Kidney tubule cell (primary cell): ENCODE results near the gene PRDM8.

Experiments
- DNase-seq: peaks from one replicate; pipeline ENCODE4 v3.0.0-alpha.2; 2018; ENCODE audit warnings: low spot score

PRDM8 gene

DNA sequence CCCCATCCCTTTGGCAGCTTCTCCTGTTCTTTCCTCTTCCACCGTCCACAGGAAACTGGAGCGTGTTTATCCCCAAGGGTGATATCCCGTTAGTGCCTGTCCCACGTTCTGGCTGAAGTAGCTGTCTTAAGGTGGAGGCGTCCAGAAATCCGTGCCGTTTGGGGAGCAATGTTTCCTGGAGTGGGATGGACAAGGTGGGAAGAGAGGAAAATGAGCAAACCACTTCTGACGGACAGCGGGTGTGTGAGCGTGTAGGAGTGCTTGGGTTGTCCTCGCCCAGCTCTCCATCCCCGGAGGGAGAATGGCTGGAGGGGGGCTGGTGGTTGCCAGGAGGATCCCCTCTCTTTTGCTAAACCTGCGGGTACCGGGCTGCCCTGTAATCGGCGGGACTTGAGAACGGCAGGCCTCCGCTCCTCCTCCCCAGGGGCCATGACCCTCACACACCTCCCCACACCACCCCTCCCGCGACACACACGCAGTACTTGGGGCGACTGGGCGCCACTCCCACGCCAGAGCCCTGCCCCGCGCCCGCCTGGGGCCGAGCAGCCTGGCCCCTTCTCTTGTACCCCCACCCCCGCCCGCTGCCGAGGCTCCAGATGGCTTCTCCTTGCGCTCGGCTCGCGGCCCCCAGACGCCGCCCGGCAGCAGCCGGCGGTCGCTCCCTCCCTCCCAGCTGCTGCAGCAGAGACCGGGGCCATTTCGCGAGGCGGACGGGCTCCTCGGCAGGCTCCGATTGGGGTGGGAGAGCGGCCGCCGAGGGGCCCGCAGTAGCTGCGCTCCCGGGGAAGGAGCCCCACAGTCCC is 13.9 kb upstream of the PRDM8 start:
- DNase-seq, result no peak

DNA sequence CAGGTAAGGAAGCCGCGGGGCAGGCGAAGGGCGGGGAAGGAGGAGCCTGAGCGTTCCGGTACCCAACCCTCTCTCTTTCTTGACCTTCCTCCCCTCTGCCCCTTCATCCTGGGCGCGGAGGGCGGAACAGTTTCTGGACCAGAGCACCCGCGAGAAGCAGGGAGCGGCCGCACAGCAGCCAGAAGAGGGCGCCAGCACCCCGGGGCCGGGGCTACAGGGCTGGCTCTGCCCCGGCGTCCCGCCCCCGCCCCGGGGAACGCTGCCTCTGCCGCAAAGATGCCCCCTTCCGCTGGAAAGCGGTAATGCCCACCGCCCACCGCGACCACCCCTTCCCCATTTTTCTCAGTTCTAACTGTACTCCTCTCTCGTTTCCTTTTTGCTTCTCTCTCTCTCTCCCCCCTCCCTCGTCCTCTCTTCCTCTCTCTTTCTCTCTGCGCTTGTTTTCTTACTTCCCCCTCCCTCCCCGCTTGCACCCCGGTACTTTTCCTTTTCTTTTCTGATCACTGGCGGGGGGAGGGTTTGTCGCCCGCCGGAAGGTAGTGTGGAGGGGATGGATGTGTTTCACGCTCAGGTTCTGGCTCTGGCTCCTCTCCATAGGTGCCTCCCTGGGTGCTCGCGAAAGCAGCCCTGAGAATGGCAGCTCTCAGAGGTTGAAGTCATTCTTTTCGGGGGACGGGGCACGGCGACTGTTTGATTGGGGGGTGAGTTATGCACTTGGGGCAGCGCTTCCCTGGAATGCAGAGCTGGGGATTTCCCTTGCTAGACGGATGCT is 13.1 kb upstream of the PRDM8 start:
- DNase-seq, result peak; percentile 80

DNA sequence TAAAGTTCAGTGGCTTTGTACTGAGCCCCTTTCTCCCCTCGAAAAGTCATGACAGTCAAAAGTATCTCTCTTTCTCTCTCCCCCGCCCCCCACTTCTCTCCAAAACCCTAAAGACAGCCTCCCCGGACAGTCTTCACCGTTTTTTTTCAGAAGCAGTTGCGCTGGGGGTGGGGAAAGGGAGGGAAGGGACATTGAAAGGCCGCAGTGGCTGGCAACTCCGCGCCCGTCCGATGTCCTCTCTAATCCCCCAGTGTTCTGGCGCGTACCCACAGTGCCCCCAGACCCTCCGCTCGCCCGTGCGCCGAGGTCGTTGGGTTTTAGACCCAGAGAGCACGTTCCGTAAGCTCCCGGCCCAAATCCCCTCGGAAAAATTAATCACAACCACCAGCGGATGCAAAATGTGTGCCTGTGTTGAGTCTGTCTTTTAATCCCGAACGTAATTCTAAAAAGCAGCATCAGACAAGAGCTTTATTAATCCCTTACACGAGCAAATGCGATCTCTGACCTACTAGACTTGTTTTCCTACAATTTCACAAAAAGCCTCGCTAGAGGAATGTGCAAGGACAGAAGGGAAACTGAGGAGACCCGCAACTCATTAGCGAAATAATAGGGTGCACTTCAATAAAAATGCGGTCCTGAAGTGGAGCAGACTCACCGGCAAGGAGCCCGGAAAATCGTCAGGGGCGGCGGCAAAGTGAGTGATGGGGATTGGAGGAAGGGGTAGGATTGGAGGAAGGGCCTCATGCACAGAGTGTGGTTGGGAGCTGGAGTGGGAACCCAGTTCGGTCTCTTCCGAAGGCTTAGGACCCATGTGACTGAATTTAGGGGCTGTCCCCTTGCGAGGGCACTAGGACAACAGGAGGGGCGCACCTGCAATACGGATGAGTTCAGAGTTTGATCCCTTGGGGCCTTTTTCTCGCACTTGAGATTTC is 12.2 kb upstream of the PRDM8 start:
- DNase-seq, result no peak

DNA sequence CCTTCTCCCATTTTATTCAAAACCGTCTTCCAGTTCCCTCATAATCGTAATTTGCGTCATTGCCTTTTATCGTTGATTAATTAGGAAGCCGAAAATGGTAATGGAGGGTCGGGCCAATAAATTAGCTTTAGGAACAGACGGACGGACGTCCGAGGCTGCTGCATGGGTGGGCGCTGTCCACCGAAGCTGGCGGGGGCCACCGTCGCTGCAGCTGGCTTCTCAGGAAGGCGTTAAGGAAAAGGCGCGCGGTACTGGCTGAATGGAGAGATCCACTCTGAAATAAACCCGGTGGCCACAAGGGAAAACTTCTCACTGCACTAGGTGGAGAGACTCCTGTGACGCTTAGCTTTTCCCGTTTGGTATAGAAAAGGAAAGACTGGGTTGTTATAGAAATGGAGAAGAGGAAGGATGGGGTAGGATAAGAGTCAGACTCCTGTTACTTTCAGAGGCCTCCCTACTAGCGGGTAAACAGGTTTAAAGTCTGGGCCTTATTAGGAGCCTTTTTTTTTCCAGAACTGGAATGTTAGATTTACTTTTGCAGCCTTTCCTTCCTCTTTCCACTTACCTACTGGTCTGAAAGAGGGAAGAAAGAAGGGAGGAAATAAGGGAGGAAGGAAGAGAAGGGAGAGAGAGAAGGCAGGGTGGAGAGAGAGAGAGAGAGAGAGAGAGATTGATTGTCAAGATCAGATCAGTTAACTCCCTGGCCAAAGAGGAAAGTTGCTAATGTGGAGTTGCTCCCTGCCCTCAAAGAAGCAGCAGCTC is 11.3 kb upstream of the PRDM8 start:
- no peak for DNase-seq

DNA sequence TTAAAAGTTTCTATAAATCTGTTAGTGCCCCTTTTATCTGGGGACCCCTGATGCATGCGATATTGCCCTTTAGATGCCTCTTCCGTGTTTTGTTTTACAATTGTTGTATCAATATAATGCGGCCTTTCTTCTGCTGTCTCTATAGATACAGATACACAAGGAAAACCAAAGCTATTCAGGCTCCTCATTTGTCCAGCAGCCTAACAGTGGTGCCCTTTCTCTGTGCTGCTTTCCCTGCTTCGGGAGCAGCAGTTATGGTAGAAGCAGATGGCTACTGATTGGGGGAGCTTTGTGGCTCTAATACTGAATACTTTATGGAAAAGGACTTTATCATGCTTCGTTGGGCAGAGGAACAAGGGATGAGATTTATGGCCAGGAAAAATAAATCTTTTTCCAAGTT is 10.6 kb upstream of the PRDM8 start:
- DNase-seq, result no peak

DNA sequence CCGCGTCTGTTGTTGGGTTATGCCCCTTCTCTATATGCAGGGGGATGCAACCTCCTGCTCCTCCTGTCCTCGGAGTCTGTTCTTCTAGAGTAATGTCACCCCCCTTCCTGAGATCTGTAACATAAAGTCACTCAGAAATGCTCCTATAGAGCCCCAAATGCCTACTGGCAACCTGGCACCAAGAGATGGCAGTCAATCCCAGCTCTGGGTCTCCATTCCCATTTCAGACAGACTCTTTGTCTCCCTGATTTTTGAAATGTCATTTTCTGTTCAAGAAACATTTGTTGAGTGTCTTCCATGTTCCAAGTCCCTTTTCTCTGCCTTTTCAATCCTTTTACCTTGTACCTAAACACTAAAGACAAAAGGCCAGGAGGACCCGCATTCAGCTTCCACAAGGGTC is 9.6 kb upstream of the PRDM8 start:
- no peak for DNase-seq

DNA sequence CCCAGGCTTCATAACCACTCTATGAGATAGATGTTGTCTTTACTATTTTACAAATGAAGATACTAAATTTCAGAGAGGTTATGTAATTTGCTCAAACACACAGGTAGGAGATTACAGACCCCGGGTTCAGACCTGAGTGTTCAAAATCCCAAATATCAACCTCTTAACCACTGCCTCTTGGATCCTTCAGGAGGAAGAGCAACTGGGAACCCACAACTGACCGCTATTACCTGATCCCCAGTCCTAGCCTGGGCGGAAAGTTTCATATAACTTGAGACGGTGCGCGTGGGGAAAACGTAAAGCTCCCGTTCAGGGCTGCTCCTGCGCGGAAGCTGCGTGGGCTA is 8.9 kb upstream of the PRDM8 start:
- DNase-seq, result no peak

DNA sequence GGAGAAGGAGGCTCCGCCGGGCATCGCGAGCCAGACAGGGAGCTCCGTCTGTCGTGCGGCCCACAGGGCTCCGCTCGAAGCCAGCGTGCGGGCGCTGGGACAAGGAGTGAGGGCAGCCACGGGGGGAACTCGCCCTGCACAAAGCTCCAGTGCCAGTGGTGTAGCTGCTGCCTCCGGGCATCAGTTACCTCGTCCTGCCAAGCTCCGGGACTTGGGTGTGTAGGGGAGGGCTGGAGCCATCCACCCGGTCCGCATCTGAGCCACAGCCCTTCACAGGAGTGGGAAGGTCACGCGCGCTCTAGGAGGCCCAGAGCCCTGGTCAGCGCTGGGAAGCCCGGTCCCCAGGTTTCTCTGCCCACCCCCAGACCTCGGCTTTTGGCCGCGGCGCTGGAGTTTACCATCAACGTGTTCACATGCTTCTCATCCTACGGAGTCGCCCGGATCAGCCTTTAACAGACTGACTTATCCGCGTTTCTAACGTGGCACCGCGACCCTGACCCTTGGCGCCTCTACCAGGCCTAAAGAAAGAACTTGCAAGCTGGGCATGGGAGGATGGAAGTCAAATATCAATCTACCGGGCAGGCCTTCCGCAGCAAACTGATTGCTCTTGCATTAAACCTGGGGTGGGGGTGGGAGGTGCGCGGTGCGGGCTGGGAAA is 8.4 kb upstream of the PRDM8 start:
- DNase-seq, result no peak

DNA sequence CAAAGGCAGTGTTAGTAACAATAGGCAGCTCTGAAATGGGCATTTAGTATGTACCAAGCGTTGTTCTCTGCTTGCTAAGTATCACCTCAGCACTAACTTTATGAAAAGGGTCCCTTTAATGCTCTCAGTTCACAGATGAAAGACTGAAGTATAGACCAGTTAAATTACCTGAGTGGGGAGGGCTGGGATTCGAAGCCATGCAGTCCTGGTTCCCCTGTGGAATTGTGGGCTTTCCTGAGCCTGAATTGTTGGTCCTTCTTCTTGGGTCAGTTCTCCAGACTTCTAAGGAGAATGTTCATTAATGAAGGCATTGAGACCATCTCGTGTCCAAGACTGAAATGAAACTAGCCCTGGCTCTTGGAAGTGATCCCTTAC is 7.7 kb upstream of the PRDM8 start:
- DNase-seq, result no peak

DNA sequence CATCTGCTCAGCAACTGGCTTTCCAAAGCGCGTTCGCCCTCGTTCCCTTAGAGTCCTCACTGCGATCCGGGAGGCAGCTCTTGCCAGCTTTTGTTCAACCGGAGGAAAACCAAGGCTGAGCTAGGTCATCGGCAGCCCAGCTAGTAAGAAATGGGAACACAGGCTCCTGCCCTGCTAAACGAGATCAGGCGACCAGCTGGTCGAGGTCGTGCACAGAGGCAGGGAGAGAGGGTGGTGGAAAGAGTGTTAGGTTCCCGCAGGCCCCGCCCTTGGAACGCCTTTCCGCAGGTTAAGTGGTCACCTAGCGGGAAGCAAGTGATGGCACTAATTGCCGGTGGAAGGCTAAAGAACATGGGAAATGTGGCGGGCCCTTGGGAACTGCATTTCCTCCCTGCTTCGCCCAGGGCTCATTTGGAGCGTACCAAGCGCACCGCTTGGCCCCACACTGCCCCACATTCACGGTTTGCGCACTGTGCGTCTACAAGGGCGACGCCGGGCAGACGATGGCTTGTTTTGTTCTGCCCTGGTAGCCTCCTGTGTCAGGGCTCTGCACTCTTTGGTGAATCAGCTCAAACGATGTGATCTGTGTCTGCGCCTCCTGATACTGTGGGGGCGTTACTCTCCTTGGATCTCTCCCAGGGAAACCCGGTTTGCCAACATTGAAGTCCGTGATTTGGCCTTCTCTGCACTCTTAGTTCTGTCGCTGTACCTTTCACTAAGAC is 7.2 kb upstream of the PRDM8 start:
- no peak for DNase-seq

DNA sequence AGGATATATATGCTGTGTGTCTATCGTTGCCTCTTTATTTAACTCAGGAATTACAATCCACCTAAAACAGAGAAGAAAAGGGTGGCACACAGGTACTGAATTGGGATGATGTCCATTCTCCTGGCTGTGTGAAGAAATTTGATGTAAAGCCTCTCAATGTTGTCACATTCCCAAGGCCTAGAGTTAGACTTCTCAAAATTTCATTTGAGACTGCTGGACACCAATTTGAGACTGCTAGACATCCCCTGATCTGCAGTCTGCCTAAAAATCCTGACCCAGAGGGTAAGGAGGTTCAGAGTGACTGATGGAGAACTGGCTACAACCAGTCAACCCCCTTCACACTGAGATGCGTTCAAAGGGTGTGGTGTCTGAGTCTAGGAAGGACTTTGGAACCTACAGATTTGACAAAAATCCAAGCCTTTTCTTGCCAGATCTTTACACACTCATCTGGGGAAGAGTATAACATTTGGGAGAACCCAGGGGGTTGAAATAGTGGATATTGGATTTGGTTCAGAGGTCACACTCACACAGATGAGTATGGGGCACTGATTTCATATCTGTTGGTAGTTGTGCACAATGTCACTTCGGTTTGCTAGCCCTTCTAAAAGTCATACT is 4.9 kb upstream of the PRDM8 start:
- no peak for DNase-seq

DNA sequence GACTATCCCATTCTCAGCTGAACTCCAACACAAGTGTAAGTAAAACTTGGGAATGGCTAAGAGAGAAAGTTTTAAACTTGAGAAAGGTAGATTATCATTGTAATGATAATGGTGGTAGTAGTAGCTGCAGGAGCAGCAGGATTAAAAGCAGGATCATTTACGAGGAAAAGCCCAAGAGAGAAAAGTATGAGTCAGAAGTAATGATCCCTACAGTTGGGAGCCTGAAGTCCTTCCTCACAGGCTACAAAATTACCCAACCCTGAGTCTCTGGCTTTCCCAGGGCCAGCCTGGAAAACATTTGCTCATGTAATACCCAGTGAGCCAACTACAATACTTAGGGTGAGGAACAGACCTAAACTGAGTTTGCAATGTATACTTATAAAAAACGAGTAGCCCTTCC is 4.4 kb upstream of the PRDM8 start:
- peak; percentile 76 for DNase-seq

DNA sequence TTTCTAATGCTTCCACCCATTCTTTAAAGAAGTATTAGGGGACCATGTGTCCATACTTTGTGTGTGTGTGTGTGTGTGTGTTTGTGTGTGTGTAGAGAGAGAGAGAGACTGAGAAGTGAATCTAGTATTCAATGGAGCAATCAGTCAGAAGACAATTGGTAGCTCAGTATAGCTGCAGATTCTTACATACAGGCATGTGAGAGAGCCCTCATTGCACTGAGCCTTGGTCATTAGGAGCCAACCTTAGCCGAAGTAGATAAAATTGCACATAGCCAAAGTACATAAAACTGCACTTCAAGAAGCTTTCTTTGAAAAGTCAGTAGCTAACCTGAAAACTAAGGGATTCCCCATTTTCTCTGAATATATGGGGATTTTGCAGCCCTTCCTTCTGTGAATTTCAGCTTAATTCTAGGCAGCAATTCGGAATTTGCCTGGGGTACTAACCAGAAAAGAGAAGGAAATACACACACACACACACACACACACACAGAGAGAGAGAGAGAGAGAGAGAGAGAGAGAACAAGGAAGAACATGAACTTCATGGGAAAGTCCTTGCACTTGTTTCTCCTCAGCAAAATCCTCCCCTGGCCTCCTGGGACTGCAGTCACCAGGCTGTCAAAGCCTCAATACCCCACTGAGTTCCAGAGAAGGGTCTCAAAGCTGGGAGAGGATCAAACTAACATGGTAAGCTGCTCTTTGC is 1.7 kb upstream of the PRDM8 start:
- no peak for DNase-seq

DNA sequence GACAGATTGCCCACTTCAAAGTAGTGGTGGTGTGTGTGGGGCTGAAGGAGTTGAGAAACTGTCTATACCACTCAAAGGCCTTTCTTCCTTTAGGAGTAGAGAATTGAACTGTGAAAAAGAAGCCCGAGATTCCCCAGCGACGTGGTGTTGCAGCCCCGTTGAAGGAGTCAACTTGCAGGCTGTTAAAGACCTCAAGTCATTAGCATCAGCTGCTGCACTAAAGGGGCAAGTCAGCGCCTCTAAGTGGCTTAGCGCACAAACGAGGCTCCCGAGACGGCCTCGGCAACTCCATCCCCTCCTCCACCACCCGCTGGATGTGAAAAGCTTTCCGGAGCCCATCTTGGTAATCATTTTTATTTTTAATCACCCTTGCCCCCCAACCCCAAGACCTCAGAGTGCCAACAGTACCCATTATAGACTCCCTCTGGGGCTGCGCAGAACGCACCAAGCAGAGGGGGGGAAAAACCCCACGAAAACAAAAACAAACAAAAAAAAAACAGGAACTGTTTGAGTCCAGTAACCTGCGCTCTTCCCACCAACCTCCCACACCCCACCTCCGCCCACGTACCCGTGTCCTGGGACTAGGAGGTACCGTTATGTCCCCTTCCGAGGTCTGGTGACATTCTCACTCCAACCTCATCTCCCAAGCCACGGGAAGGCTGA is 913 bp upstream of the PRDM8 start:
- DNase-seq, result no peak

DNA sequence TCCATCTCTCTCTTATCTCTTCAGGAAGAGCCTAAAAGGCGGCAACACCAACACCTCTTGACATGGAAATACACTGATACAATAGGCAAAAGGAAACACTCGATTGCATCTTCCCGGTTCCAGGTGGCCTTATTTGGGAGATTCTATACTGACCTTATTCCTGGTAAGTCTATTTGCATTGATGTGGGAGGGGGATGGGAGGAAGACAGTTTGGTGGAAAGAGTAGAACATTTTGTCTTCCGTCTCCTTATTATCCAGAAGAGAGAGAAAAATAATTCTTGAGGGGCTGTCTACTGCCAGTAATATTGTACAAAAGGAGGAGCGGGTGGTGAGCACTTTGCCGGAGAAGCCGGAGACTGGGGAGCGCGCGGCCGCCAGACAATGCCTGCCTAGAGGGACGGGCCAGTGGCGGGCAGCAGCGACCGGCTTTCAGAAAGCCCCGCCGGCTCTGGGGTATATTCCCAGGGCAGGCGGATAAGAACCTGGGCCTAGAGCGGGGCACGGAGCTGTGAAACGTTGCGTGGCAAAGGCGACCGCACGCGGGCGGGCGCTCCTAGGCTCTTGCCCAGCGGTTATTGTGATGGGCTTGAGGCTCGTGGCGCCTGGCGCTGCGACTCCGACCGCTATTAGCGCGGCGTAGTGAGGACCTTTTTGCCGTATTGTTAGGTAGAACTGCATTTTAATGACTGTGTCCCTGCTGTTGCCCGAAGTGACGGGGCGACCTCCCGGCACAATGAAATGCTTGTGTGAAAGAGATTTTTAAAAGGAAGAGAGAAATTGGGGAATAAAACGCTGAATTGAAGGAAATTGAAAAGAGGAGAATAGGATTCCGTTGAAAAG is 518 bp downstream of the PRDM8 start:
- no peak for DNase-seq

DNA sequence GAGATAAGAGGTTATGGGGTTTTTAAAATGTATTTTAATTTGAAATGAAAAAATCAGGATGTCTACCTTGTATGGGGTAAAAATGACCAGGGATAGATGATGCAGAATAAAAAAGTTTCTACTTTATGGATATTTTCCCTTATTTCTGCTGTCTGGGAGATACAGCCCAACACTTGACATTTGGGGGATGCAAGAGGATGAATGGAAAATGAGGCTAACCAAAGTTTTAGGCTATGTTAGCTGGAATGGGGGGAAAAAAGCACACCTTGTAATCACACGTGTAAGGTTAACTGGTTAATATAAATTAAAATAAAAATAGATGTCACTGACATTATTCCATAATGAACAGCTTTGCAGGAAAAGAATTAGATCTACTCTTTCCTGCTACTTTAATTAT is 1.1 kb downstream of the PRDM8 start:
- DNase-seq, result no peak

DNA sequence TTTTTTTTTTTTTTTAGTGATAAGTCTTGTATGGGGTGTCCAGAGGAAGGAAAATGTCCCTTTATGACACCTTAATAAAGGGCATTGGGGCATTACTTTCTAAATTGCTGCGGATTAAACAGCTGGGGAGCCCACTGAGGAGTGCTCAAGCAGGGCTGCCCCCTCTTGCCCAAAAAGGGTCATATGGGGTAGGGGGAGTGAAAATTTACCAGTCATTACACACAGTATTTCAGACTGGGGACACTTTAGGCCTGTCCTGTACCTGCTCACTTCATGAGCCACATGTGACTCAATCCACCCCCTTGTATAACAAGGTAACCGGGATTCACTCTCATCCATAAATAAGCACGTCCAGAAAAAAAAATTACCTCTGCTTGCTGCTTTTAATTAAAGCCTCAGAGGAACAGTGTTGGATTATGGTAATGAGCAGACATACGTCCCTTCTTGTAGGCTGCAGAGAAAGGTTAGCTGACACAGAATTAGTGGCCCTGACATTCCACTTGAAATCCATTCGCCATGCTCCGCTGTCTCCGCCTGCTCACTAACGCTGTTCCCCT is 1.8 kb downstream of the PRDM8 start:
- DNase-seq, result no peak

DNA sequence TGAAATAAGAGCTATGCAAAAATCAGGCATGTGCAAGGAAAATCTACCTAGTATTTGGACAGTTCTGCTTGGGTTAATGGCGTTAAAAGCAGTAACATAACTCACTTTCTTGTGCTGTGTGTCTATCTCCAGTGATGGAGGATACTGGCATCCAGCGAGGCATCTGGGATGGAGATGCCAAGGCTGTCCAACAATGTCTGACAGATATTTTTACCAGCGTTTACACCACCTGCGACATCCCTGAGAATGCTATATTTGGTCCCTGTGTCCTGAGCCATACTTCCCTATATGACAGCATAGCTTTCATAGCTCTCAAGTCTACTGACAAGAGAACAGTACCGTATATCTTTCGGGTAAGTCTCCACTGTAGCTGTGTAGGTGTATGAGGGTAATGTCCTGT is 2.6 kb downstream of the PRDM8 start:
- no peak for DNase-seq
